SHP77 treated with DMSO at 0.1 percent for 48 hours (cell line): ENCODE measurements around the gene EPHA1.

Source experiments
- DNase-seq: peaks from one replicate; lab custom pipeline; 2025; lab: John Stamatoyannopoulos, UW

The EPHA1 gene

GRCh38 chr7:143408686-143409561 is at the start of gene EPHA1:
Gene EPHA1, minus strand, starts transcription at chr7:143408856. Its CDS starts 51 bp downstream, at chr7:143408805.
- DNase-seq, result no peak

GRCh38 chr7:143458263-143458662 is 49.6 kb upstream of the EPHA1 start:
- DNase-seq, result no peak

- DNase-seq, result no peak
Observed at GRCh38 chr7:143456992-143457793, 48.5 kb upstream of the EPHA1 start.

GRCh38 chr7:143455942-143456341 is 47.3 kb upstream of the EPHA1 start:
- no peak for DNase-seq

GRCh38 chr7:143455491-143455890 is 46.8 kb upstream of the EPHA1 start:
- no peak for DNase-seq

- no peak for DNase-seq
Observed at GRCh38 chr7:143454091-143454680, 45.5 kb upstream of the EPHA1 start.

- DNase-seq, result no peak
Observed at GRCh38 chr7:143452495-143452894, 43.8 kb upstream of the EPHA1 start.

- no peak for DNase-seq
Observed at GRCh38 chr7:143451746-143452145, 43.1 kb upstream of the EPHA1 start.

- no peak for DNase-seq
Observed at GRCh38 chr7:143451122-143451521, 42.5 kb upstream of the EPHA1 start.

- DNase-seq, result no peak
Observed at GRCh38 chr7:143449793-143450192, 41.1 kb upstream of the EPHA1 start.

GRCh38 chr7:143448429-143448828 is 39.8 kb upstream of the EPHA1 start:
- no peak for DNase-seq

GRCh38 chr7:143447466-143447865 is 38.8 kb upstream of the EPHA1 start:
- no peak for DNase-seq

GRCh38 chr7:143444785-143445184 is 36.1 kb upstream of the EPHA1 start:
- no peak for DNase-seq

- no peak for DNase-seq
Observed at GRCh38 chr7:143444063-143444782, 35.6 kb upstream of the EPHA1 start.

- DNase-seq, result no peak
Observed at GRCh38 chr7:143443153-143443552, 34.5 kb upstream of the EPHA1 start, which contains the start of gene TAS2R60. Gene TAS2R60, plus strand, starts transcription at chr7:143443453. Its CDS starts 0 bp downstream, at chr7:143443453.

- no peak for DNase-seq
Observed at GRCh38 chr7:143439866-143440265, 31.2 kb upstream of the EPHA1 start.

- no peak for DNase-seq
Observed at GRCh38 chr7:143437578-143437977, 28.9 kb upstream of the EPHA1 start.

GRCh38 chr7:143436325-143436946 is 27.8 kb upstream of the EPHA1 start:
- no peak for DNase-seq

- no peak for DNase-seq
Observed at GRCh38 chr7:143435266-143435665, 26.6 kb upstream of the EPHA1 start.

GRCh38 chr7:143434660-143435059 is 26.0 kb upstream of the EPHA1 start:
- no peak for DNase-seq

GRCh38 chr7:143433759-143434158 is 25.1 kb upstream of the EPHA1 start:
- DNase-seq, result no peak
